Epidermal melanocyte (primary cell): ENCODE results near the gene ALDH9A1.
"Not testable (repeated sequence)": the region's sequence is repeated elsewhere in the genome, so short reads cannot be mapped to it uniquely, and the experiment has no call there.

ENCODE experiments used
- DNase-seq: peaks from one replicate; pipeline ENCODE4 v3.0.0; 2011; ENCODE audit warnings: low spot score; ENCODE audit not compliant: insufficient read length

ALDH9A1 gene

GRCh38 chr1:165697881-165698760, at the start of gene ALDH9A1:
Gene ALDH9A1, minus strand, starts transcription at chr1:165698562. Its CDS starts 4 bp downstream, at chr1:165698558.
- peak; percentile 78 for DNase-seq

GRCh38 chr1:165747632-165748447, 49.5 kb upstream of the ALDH9A1 start:
- DNase-seq, result no peak

- not testable (repeated sequence) for DNase-seq
Measured at GRCh38 chr1:165744913-165745312, 46.6 kb upstream of the ALDH9A1 start.

- DNase-seq, result no peak
Measured at GRCh38 chr1:165742194-165742593, 43.8 kb upstream of the ALDH9A1 start.

GRCh38 chr1:165738794-165739193, 40.4 kb upstream of the ALDH9A1 start:
- DNase-seq, result no peak

GRCh38 chr1:165737196-165737595, 38.8 kb upstream of the ALDH9A1 start:
- no peak for DNase-seq

- DNase-seq, result no peak
Measured at GRCh38 chr1:165734906-165735305, 36.5 kb upstream of the ALDH9A1 start.

- no peak for DNase-seq
Measured at GRCh38 chr1:165726841-165727240, 28.5 kb upstream of the ALDH9A1 start.

GRCh38 chr1:165726169-165726568, 27.8 kb upstream of the ALDH9A1 start:
- no peak for DNase-seq

- peak; percentile 45 for DNase-seq
Measured at GRCh38 chr1:165717918-165718515, 19.7 kb upstream of the ALDH9A1 start.

GRCh38 chr1:165716265-165717051, 18.1 kb upstream of the ALDH9A1 start:
- not testable (repeated sequence) for DNase-seq

- DNase-seq, result no peak
Measured at GRCh38 chr1:165712764-165713163, 14.4 kb upstream of the ALDH9A1 start.

GRCh38 chr1:165707984-165708706, 9.8 kb upstream of the ALDH9A1 start:
- no peak for DNase-seq

GRCh38 chr1:165703648-165704047, 5.3 kb upstream of the ALDH9A1 start:
- no peak for DNase-seq

- DNase-seq, result not testable (repeated sequence)
Measured at GRCh38 chr1:165701922-165702321, 3.6 kb upstream of the ALDH9A1 start.

- no peak for DNase-seq
Measured at GRCh38 chr1:165699577-165699976, 1.2 kb upstream of the ALDH9A1 start.

- no peak for DNase-seq
Measured at GRCh38 chr1:165698761-165699052, 345 bp upstream of the ALDH9A1 start.

- no peak for DNase-seq
Measured at GRCh38 chr1:165697491-165697880, 876 bp downstream of the ALDH9A1 start.

- DNase-seq, result no peak
Measured at GRCh38 chr1:165696625-165697100, 1.7 kb downstream of the ALDH9A1 start.

GRCh38 chr1:165695031-165695430, 3.3 kb downstream of the ALDH9A1 start:
- no peak for DNase-seq
